Fibroblast of skin of left quadriceps (primary cell): ENCODE measurements around the gene ZNF263.
A peak's percentile ranks its signal among the peaks of the same experiment; 100 is the strongest.

Experiments used
- DNase-seq, 2 experiments: peaks; one replicate each; pipeline ENCODE4 v3.0.0-alpha.2; 2013; ENCODE audit warnings: low read depth in 2 of 2

Gene ZNF263

GRCh38 chr16:3282730-3283542, at the start of gene ZNF263:
Gene ZNF263 (plus strand): TSS chr16:3283491. CDS start chr16:3283819, 328 bp downstream.
- peak; percentile 97 for DNase-seq

DNA sequence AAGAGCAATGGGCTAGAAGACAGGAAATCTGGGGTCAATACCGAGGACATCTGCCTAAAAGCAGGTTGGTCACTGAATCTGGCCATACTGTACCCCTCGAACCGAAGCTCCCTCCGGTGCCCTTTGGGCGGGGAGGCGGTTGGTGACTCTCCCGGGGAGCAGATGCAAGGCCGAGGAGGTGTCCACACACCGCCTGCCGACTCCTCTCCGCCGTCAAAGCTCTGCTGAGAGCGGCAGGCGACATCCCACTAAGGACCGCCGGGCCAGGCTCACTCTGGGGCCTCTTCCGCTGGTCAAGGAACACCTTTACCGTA, 48.8 kb upstream of the ZNF263 start:
- no peak for DNase-seq

DNA sequence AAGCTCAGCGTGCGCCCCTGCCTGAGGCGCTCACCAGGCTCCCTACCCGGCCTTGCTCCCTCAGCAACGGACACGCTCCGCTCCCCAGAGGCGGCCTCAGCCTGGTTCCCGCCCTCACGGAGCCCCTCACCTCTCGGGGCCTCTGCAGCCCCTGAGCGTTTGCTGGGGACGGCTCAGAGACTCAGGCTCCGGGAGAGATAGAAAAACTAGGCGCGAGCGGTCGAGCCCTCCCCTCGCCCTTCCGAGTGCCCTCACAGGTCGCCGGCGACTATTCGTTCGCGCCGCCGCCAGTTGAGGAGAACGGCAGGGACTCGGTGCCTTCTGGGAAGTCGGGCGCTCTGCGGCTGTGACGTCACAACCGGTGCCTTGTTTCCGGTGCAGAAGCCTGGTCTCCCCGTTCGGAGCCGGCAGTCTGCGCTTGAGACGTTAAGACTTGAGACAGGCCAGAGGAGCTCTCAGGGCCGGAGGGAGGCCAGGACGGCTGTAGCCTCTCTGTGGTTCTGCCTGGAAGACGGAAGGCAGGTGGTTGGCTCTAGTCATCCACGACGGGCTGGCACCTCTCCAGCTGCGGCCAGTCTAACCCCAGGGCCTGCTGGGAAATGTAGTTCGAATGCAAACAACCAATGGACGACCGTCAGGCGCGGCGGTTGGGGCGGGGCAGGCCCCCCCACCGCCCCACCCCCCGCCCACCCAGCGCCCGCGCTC, 48.3 kb upstream of the ZNF263 start, which contains the start of gene ZNF200:
TSS of gene ZNF200 (minus strand) at position 302 of the 705 bp plus-strand sequence. CDS start 1,403 bp downstream, outside the sequence.
- peak; percentile 86 to 88 for DNase-seq

- DNase-seq = no peak
Observed at GRCh38 chr16:3235856-3236669, 47.2 kb upstream of the ZNF263 start.

DNA sequence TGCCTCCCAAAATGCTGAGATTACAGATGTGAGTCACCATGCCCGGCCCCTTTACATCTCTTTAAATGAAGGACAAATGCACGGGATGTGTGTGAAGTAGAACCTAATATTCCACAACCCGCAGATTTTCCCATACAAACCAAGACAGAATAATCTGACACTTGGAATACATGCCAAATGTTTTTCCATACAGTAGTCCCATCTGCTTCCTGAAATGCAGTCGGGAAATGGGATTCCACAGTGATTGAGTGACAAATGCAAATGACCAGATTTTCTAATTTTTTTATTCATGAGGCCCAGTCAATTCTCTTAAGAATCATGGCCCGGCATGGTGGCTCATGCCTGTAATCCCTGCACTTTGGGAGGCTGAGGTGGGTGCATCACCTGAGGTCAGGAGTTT, 41.5 kb upstream of the ZNF263 start:
- no peak for DNase-seq

DNA sequence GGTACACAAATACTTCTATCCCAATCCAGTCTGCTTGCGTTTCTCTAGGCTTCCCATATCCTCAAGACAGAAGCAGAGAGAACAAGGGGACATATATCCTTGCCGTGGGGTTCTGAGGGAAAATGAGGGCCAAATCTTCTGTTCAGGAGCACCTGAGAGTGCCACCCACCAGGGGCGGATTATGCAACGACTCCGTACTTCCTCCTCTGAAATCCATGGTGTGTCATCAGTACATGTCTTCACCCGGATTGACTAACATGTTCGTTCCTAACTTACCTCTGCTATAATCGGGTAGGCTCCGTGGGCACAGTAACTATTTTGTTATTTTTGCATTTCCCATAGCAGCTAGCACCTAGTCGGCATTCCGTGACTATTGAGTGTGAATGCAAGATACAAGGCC, 40.6 kb upstream of the ZNF263 start:
- DNase-seq = no peak

- DNase-seq = no peak
Observed at GRCh38 chr16:3243882-3244281, 39.4 kb upstream of the ZNF263 start.

GRCh38 chr16:3246002-3246401, 37.3 kb upstream of the ZNF263 start:
- no peak for DNase-seq

GRCh38 chr16:3246876-3247275, 36.4 kb upstream of the ZNF263 start:
- no peak for DNase-seq

GRCh38 chr16:3248596-3248995, 34.7 kb upstream of the ZNF263 start:
- DNase-seq = no peak

GRCh38 chr16:3249020-3249419, 34.3 kb upstream of the ZNF263 start:
- no peak for DNase-seq

DNA sequence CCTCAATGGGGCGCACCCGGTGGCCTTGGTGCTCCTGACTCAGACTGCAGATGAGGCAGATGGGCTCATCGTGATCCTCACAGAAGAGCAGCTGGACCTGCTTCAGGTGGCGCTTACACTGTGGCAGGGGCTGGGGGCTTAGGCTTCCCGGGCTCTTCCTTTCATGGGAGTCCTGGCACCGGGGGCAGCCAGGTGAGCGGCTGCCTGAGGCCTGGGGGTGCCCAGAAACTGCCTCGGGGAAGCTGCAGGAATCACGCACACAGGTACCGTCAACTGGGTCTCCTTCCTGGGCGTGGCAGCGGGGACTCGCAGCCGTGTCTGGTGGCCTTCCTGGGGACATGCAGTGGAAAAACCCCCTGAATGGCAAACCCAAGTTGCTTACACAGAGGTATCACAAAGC, 33.8 kb upstream of the ZNF263 start:
- no peak for DNase-seq

GRCh38 chr16:3252967-3253366, 30.3 kb upstream of the ZNF263 start:
- no peak for DNase-seq

DNA sequence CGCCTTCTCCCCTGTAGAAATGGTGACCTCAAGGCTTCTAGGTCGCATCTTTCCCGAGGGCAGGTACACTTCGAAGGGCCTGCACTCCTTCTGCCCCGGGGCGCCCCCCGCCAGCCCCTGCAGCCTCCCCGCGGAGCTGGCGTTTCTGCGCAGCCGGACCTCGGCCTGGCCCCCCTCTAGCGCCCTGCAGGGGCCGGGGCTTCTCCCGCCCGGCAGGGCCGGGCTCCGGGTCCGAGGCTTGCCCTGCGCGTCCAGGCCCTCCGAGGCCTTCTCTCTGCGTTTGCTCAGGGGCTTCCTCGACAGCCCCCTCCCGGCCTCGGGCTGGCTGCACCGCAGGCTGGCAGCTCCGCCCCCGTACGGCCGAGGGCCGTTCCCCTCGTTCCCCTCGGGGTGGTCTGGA, 29.0 kb upstream of the ZNF263 start:
- DNase-seq = no peak

- DNase-seq = no peak
Observed at GRCh38 chr16:3256146-3256865, 27.0 kb upstream of the ZNF263 start, which contains the start of gene MEFV. Gene MEFV (minus strand): TSS chr16:3256633. CDS start chr16:3256587, 46 bp downstream.

DNA sequence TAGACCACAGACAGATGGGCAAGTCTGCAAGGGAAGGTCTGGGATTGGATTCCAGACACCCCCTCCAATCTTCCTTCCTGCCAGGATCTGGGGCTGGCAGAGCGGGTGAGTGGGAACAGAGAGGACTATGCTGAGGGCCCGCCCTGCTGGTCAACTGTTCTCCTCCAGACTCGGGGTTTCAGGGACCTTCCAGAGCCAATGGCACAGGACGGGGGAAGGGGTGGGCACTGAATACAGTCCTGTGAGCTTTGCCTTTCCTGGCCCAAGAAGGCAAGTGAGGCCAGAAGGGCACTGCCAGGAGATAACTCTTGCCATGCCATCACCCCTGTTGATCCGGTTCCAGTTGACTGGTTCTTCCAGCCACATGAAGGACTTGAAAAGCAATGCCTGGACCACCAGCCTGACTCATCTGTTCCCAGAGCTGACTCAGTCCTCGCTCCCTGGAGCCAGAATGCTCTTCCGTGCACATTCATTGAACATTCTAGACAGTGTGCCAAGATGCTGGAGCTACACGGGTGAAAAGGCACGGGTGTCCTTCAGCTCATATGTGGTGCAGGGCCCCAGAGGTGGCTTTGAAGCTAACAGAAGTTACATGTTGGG, 26.3 kb upstream of the ZNF263 start:
- no peak for DNase-seq

DNA sequence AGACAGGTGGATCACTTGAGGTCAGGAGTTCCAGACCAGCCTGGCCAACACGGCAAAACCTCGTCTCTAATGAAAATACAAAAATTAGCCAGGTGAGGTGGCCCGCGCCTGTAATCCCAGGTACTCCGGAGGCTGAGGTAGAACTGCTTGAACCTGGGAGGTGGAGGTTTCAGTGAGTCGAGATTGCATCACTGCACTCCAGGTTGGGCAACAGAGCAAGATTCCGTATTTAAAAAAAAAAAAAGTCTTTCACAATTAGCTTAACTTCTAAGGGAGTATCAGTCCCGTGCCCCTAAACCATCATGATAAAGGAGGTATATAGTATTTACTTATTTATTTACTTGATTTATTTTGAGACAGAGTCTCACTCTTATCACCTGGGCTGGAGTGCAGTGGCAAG, 23.5 kb upstream of the ZNF263 start:
- DNase-seq = no peak

DNA sequence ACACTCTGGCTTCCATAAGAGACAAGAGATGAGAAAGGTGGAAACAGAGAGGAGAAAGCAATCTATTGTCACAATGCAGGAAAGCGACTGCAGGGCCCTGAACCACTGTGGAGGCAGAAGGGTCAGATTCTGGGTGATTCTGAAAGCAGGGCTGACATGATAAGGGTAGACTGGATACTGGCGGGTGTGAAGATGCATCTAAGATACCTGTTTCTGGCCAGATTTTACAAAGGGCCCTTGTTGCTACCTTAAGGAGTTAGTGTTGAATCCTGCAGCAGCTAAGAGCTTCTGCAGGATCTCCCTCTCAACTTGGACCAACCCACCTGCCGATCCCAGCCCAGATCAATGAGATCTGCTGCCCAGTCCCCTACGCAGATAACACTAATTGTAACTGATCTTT, 20.8 kb upstream of the ZNF263 start:
- no peak for DNase-seq

- DNase-seq = peak; percentile 98
Observed at GRCh38 chr16:3264137-3265036, 18.9 kb upstream of the ZNF263 start.

DNA sequence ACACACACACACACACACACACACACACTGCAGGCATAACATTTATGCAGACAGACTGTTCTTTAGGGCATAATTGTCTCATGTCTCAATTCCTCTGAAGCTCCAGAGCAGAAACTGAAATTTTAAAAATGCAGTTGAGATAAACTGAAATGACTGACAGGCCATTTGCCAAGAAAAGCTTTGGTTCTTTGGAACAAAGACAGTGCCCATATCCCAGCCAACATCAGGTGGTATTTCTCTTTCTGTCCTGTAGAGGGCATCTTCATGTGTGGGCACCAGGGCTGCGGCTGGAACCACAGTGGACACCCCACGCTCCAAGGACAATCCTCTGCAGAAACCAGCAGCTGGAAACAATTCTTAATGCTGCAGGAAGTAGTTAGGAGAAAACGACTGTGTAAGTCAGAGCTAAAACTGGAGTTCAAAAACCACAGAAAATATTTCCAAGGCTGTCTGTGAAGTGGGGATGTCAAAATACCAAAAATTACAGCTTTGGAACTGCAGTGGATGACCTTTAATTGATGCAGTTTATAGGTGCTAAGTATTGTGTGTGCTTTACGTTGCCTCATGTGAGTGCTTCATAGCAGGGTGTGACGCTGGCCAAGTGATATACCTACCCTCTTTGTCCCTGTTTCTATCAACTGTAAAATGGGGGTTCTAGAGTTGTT, 16.3 kb upstream of the ZNF263 start:
- DNase-seq = peak in 1 of 2 experiments; percentile 5
